Stimulated activated CD8-positive, alpha-beta memory T cell treated with anti-CD3 and anti-CD28 coated beads, Interleukin-12 subunit alpha, Interleukin-12 subunit beta, amount 100 ng/mL, for 4 hours (primary cell): ENCODE results near the gene TRMT2A.

Experiments
- DNase-seq: peaks from one replicate; pipeline ENCODE4 v3.0.0-alpha.2; 2020; ENCODE audit warnings: low read depth

Gene TRMT2A

DNA sequence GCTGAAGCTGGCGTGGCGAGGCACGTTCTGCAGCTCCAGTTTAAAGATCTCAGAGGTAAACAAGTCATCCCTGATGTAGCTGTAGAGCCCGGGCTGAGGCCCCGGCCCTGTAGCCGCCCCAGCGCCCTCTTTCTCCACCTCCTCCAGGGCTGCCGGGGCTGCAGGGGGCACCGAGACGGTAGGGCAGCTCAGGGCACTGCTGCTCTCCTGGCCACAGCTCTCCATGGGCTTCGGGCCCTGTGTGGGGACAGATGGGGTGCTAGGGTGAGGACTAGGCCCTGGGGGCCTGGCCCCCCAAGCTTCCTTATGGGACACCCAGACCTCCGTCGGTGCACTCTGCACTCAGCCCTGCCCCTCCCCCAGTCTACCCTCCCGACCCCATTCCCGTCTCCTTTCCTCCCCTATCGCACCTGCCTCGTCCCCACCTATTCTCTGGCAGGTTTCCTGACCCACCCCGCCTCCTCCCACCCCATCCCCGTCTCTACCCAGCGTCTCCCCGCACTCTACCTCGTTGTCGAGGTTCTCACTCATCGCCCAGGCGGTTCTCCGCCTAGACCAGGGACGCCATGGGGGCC, 563 bp downstream of the TRMT2A start:
- DNase-seq: no peak

- DNase-seq: no peak
These were observed 1.2 kb downstream of the TRMT2A start, which contains the start of gene RANBP1 for GRCh38 chr22:20115691-20116375. Gene RANBP1 (plus strand): TSS chr22:20116104. CDS start chr22:20116185, 81 bp downstream.

- DNase-seq: no peak
These were observed 2.2 kb downstream of the TRMT2A start for GRCh38 chr22:20114506-20115475.

GRCh38 chr22:20113551-20114310, 3.3 kb downstream of the TRMT2A start:
- DNase-seq: no peak

DNA sequence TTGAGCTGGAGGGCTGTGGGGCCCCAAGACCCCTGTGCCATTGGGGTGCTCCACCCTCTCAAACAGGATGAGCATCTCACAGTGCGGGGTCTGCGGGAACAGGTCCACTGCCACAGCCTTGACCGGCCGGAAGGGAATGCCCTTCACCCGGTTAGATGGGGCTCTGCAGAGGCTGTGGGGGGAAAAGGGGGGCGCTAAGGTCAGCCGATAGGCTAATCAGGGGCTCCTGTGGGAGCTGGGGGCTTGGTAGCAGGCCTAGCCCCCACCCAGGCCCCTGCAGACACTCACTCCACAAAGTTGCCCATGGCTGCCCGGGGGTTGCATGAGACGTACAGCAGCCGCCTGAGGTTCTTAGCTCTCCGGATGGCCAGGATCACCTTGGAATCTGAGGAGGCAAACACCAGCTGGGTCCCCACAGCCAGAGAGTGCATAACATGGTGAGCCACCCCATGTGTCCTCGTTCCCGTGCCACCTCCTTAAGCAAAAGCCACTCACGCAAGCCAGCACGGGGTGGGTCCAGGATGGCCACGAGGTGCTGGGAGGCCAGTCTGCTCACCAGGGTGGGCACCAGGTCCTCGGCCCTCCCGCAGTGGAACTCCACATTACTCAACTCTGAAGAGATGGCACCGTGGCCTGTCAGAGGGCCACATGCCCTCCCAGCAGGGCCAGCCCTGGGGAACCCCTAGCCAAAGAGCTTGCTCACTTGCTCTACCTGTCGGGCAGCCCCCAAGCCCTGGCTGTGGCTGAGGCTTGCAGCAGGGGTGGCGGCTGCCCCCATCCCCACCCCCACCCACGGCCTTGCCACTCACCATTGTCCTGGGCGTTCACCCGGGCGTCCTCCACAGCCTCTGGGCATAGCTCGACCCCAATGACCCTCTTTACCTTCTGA, 4.2 kb downstream of the TRMT2A start:
- no peak for DNase-seq

DNA sequence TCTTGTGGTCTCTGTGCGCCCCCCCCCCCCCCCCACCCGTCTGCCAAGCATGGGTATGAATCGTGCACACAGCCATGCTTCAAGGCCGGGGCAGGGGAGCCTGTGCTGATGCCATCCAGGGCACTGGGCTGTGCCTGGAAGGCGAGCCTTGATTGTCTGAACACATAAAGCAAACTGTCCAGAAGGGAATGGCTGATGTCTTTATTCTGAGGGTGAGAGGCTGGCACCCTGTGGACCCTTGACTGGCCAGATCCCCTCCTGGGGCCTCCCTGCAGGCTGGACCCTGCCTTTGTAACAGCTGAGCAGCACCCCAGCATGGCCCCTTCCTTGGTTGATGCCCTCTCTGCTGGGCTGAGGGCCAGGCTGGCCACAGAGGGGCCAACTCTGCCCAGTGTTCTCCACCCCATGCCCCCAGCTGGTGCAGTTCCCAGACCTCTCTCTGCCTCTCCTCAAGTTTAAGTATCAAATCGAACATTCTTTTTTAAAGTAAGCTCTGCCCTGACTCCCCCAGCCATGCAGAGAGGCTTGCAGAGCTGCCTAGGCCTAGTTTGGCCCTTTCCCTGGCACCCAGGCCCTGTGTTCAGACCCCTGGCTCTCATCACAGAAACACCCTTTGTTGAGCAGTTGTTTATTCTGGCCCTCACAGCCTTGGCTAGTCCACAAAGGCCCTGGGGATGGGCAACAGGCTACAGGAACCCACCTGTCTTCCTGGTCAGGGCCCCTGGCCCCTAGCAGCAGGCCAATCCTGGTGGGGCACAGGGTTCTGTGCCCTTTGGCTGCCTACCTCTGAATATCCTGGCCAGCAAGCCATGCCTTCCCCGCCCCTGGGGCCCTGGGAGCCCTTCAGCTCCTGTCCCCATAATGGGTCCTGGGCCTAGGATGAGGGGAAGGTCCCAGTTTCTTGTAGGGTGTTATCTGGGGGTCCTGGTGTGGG, 5.1 kb downstream of the TRMT2A start:
- DNase-seq: no peak

- no peak for DNase-seq
These were observed 5.9 kb downstream of the TRMT2A start for GRCh38 chr22:20111045-20111688.

DNA sequence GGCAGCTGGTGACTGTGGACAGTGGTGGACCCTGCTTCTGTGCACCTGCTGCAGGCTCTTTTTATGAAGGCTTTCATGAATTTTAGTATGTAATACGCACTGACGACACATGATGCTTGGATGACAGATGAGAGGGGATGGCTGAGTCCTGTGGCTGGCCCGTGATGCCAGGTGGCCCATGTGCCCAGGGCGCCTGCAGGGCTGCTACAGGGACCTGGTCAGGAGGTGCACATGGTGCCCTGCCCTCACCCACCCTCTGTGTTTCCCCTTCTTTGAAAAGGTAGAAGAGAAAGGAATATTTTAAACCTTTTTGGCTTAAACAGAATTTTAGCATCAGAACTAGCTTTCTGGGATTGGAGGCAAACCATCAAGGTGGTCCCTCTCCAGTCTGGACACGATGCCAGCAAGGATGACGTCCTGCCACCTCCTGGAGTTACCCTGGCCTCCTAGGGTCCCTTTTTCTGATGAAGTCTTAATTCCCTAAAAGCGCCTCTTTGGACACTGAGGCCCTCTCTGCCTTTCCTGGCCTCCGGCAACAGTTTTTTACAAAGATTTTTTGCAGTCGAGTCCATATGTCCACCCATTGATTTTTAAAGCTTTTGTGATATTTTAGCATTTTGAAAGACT, 6.6 kb downstream of the TRMT2A start:
- DNase-seq: no peak

DNA sequence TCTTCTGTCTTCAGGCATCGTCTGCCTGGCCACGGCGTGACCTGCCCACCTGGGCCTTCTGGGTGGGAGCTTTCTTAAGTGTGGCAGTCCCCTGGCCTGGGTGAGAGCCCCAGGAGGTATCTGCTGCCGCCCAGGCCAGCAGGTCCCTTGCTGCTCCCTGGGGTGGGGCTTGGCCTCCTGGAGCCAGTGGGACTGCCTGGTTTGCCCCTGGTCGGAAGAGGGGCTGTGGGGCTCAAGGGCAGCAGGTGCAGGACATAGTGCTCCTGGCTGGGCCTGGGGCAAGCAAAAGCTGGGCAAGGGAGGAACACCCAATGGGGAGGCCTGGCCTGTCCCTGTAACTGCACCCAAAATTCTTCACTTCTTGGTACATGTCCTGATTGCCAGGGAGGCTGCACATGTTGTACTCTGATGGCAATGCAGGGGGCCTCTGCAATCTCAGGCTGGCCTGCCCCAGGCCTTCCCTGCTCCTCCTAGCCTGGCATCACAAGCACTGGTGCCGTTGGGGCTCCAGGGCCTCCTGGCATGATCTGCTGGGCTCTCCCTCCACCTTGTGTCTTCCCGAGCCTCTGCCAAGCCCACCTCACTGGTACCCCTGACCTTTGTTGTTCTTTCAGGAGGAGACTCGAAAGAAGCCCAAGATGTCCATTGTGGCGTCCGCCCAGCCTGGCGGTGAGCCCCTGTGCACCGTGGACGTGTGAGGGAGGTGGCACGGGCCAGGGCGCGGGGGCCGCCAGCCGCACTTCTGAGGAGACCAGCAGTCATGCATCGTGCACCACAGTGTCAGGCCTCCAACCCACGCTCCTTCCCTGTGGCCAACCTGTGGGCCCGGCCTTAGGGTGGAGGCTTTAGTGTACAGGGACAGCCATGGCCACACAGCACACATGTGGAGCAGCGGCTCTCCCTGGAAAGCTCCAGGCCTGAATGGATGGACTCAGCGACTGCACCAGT, 7.3 kb downstream of the TRMT2A start:
- DNase-seq: no peak

GRCh38 chr22:20108757-20109230, 8.2 kb downstream of the TRMT2A start:
- DNase-seq: no peak

GRCh38 chr22:20107951-20108756, 8.9 kb downstream of the TRMT2A start:
- DNase-seq: no peak

GRCh38 chr22:20107471-20107901, 9.5 kb downstream of the TRMT2A start:
- no peak for DNase-seq

DNA sequence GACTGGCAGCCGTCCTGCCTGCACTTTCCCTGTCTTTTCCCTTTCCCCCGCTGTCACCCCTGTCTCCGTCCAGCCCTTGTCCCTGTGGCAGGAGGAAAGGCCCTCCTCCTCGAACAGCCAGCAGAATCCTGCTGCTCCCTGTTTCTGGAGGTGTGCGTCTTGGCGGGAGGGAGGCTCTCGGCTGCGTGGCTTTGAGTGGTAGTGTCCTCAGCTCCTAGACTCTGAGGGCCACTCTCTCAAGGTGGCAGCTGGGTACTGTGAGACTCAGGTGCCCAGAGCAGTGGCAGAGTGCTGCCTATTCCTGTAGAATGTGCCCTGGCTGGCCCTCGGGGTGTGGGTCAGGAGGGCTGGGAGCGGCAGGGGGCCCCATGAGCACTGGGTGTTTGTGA, 10.2 kb downstream of the TRMT2A start:
- DNase-seq: no peak

GRCh38 chr22:20106205-20106848, 10.7 kb downstream of the TRMT2A start:
- no peak for DNase-seq

GRCh38 chr22:20105456-20106204, 11.4 kb downstream of the TRMT2A start:
- no peak for DNase-seq
